ENCODE data around the gene UXS1.

The UXS1 gene

DNA sequence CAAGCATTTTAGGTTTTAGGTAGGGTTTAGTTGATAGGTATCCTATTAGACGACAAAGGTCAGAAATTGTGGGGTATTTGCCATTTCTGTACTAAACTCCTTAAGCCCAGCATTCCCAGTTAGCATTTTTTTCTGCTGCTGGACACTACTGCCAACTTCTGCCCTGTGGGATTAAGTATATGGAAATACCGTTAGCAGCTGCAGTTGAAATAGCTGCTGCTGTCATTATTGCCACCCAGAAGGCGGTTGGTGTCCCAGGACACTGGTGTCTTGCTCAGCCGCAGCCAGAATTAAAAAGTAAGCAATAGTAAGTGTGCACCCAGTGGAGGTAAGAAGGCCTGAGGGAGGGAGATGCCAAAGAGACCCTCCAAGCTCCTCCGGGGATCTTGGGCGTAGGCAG lies 1.9 kb upstream of the UXS1 start:
- TF ChIP-seq POLR2A (IDR thresholded peaks at IDR 0.05; ENCODE audit: low read length) (no peak), GATA1 (IDR thresholded peaks at IDR 0.05; ENCODE audit: low read depth, low read length) (no peak)
- DNase-seq = no peak

DNA sequence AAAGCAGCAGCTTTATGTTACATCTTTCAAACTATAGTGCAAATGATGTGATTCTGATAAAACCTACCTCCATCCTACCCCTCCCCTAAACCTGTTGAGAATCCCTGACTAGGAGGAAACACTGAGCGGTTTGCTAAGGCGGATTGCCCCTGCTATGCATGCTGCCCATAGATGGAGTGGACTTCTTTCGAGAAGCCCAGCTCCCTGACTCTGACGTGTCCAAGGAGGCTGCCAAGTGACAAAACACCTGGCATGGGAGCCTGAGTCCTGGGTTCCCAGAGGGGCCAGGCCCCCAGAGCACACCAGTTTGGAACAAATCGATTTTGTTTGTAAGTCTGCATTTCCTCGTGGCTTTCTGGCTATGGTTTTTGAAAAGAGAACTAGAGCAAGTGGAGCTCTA lies 1.4 kb upstream of the UXS1 start:
- no peak for TF ChIP-seq GATA1 (IDR thresholded peaks at IDR 0.05; ENCODE audit: low read depth, low read length)
- TF ChIP-seq POLR2A (IDR thresholded peaks at IDR 0.05; ENCODE audit: low read length) = no peak
- DNase-seq = peak in 1 of 2 experiments; percentile 23

DNA sequence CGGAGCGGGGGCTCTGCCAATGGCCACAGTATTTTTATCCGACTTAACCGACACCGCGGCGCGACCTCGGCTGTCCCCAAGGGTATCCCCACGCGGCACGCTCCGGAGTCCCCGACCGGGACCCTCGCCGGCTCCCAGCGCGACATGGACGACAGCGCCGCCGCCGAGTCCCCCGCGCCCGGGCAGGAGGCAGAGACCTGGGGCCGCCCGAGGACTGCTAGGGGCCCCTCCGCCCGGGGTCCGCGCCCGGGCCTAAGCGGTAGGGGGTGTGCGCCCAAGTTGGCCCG lies 468 bp downstream of the UXS1 start:
- TF ChIP-seq GATA1 (IDR thresholded peaks at IDR 0.05; ENCODE audit: low read depth, low read length) (no peak), POLR2A (IDR thresholded peaks at IDR 0.05; ENCODE audit: low read length) (no peak)

DNA sequence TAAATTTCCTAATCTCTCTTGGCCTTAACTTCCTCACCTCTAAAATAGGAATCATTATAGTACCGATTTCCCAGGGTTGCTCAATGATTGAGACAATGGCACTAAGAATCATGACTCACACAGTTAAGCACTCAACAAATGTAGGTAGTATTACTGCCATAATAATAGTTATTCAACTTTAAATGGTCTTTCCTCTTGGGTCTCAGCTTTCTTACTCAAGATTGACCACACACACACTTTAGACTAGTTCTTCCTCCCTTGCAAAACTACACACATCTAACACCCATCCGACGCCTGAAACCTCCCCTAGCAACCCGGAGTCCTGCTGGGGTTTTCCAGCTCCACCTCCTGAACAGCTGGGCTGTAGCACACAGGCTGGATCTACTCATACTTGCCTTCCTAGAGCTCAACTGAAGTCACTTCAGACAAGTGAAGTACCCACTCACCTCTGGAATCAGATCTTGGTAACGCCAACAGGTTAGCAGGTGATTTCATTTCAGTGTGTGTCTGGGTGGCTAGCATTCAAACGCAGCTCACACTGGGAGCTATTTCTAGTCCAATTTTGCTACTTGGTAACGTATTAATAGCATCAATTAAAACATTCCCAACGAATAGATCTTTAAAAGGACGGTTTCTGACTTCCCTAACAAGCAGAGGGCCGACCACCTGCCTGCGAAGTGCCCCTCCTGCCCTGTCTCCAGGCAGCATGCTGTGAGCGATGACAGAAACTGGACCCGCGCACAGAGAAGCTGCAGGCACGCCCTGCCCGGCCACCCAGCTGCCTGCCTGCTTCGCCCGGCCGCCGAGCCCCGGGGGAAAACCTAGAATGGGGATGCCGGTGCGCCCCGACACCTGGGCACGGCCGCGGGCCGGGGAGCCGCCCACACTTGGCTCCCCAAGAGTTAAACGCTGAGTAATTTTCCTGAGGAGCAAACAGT lies 1.1 kb downstream of the UXS1 start:
- peak; percentile 62 to 64 for DNase-seq
- no peak for TF ChIP-seq POLR2A (IDR thresholded peaks at IDR 0.05; ENCODE audit: low read length)
- TF ChIP-seq GATA1 (IDR thresholded peaks at IDR 0.05; ENCODE audit: low read depth, low read length) = no peak

More for the DNA sequence above, 468 bp downstream of the UXS1 start:
- DNase-seq = no peak

DNA sequence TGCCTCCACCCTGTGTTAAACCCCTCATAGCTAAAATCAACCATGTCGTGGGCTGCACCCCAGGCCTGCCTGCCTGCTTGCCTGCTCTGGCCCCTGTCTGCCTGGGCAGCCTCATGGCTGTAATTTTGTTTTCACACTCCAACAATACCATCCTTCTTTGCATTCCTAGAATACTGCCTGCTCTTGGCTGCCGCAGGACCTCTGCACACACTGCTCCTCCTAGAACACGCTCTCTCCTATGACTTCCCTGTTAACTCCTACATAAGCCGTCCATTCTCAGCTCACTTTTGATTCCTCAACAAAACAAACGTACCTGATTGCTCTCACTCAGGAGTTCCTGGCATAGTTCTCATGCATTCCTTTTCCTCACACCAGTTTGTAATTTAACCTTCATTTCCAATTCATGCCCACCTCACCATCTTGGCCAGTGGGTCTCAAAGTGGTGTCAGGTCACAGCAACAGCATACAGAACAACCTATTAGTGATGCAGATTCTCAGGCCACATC lies 2.5 kb downstream of the UXS1 start:
- DNase-seq = no peak
- no peak for TF ChIP-seq GATA1 (IDR thresholded peaks at IDR 0.05; ENCODE audit: low read depth, low read length)
- TF ChIP-seq POLR2A (IDR thresholded peaks at IDR 0.05; ENCODE audit: low read length) = no peak

DNA sequence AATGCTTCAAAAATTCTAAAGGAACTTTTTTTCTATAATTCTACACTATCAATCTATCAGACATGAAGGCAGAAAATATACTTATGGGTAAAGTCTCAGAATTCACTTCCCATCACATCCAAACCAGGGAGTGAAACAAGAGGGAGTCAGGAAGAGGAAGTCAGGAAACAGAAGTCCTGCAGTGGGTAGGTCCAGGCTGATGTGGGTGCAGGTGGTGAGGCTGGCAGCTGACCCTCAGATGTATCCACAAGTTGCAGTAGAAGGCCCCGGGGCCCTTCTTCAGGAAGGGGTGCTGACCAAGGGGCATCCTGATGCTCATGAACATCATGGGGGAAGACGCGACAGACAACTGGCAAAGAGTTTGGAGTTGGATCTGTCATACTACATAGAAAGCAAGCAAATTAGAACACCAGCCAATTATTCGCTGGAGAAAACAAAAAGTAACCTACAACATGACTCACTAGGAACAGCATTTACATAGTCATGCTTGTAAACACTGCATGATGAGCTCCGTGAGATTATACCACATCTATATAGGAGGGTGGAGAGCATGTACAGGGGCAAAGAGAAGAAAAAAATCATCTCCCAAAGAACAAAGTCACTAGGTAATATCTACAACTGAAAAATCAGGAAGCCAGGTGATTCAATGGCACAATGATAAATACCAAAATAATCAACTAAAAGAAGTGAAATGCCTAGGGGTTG lies 4.2 kb downstream of the UXS1 start:
- DNase-seq = peak in 1 of 2 experiments; percentile 12

DNA sequence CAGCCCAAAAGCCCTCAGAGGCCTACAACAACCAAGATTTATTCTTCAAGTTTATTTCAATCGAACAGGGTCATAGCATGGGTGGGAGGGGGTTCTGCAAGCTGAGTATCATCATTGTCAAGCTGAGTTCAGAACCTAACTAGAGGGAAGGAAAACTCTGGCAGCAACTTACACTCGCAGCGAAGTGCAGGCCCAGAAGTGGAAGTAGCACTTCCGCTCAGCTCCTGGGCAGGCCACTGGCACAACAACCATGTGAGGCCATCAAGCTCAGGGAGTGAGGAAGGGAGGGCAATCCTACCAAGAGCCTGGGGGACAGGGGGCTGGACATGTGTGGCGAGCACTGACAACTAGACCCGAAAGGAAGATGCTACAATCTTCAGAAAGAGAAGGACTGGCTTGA lies 4.8 kb downstream of the UXS1 start:
- TF ChIP-seq POLR2A (IDR thresholded peaks at IDR 0.05; ENCODE audit: low read length) (no peak), GATA1 (IDR thresholded peaks at IDR 0.05; ENCODE audit: low read depth, low read length) (no peak)
- no peak for DNase-seq

More for the DNA sequence above, 4.2 kb downstream of the UXS1 start:
- TF ChIP-seq GATA1 (IDR thresholded peaks at IDR 0.05; ENCODE audit: low read depth, low read length) (no peak), POLR2A (IDR thresholded peaks at IDR 0.05; ENCODE audit: low read length) (no peak)

DNA sequence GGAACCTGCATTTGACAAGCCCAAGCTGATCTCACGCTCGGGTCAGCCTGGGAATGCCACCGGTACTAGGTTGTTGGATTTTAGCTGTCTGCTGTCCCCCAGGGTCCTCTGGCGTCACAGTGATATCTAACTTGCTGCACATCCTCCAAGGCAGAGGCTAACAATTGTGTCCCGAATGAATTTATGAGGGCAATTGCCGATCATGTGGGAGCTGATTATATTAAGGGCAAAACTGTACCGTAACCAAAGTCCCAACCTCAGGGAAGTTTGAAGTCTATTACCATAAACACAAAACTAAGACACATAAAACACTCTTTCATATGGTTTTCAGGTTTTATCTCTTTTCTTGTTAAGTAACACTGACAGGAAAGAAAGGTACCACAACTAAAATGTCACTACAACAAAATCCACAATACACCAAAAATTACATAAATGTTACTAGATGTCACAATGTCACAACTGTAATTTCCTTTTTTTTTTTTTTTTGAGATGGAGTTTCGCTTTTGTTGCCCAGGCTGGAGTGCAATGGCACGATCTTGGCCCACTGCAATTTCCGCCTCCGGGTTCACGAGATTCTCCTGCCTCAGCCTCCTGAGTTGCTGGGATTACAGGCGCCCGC lies 6.7 kb downstream of the UXS1 start:
- TF ChIP-seq POLR2A (IDR thresholded peaks at IDR 0.05; ENCODE audit: low read length) (no peak), GATA1 (IDR thresholded peaks at IDR 0.05; ENCODE audit: low read depth, low read length) (no peak)
- no peak for DNase-seq

DNA sequence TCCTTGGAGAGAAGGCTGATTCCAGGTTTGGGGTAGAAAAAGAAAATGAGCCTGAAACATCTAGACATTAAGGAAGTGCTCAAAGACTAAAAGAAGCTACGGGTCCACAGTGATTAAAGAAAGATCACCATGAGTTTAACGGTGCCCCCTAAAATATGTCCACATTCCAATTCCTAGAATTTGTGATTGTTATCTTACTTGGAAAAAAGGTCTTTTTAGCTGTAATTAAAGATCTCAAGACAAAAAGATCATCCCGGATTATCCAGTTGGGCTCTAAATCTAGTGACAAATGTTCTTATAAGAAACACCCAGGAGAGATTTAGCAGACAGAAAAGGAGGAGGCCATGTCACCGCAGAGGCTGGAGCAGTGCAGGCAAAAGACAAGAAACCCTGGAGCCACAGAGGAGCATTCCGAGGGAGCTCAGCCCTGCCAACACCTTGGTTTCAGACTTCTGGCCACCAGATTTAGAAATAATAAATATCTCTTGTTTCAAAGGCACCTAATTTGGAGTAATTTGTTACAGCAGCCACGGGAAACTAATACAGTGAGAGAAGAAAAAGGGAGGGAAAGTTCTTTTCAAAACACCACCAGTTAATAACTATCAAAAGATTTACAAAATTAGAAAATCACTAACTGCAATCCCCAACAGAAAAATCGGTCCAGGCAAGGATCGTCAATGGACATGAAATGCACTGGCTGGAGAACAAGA lies 8.5 kb downstream of the UXS1 start:
- no peak for DNase-seq
- TF ChIP-seq POLR2A (IDR thresholded peaks at IDR 0.05; ENCODE audit: low read length) (no peak), GATA1 (IDR thresholded peaks at IDR 0.05; ENCODE audit: low read depth, low read length) (no peak)

DNA sequence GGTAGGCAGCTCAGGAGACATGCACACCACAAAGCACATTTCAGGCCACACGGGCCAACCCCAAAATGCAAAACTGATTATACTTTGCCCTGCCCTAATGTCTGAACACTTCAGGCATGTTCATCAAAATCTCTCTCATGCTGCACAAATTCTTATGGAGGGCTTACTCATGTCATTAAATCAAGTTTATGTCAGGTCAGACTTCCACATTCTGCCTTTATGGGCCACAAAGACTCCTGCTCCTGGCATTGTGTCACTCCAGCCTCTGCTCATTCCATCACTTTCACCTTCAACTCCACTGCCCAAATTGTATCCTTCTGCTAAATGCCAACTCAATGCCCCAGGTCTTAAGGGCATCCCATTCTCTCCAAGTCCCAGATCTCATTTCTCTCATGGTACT lies 9.2 kb downstream of the UXS1 start:
- TF ChIP-seq POLR2A (IDR thresholded peaks at IDR 0.05; ENCODE audit: low read length) (no peak), GATA1 (IDR thresholded peaks at IDR 0.05; ENCODE audit: low read depth, low read length) (no peak)
- no peak for DNase-seq

DNA sequence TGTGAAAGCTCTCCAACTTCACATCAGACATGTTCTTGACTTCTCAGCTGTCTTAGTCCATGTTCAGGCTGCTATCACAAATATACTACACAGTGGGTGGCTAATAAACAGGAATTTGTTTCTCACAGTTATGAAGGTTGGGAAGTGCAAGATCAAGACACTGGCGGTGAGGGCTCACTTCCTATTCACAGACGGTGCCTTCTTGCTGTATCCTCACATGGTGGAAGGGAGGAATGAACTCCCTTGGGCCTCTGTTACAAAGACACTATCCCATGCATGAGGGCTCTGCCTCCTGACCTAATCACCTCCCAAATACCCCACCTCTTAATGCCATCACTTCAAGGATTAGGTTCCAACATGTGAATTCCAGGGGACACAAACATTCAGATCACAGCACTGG lies 9.7 kb downstream of the UXS1 start:
- DNase-seq = no peak
- TF ChIP-seq GATA1 (IDR thresholded peaks at IDR 0.05; ENCODE audit: low read depth, low read length) (no peak), POLR2A (IDR thresholded peaks at IDR 0.05; ENCODE audit: low read length) (no peak)

DNA sequence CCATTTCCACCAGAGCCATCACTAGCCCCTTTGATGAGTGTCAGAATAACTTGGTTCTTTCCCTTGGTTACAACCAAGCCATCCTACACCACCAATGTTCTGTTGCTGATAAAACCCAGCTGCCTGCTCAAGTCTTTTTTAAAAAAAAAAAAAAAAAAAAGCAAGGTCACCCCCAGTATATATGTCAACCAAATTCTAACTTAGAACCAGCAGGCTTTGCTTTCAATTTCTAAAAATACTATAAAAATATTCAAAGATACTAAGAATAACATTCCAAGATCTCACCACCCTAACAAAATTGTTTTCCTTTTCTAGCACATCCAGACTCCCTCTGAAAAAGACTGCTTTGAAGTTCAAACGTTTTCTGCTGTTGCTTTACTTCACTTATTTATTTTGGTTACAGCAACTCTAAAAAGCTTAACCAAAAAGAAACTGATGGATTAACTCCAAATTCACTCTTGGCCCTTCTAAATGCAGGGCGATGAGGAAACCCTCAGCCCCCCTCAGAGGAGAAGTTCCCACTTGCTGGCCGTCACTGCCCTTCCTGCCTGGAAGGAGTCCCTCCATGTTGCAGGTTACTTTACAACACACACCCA lies 10.9 kb downstream of the UXS1 start:
- DNase-seq = peak; percentile 33 to 67
- TF ChIP-seq GATA1 (IDR thresholded peaks at IDR 0.05; ENCODE audit: low read depth, low read length) = no peak

DNA sequence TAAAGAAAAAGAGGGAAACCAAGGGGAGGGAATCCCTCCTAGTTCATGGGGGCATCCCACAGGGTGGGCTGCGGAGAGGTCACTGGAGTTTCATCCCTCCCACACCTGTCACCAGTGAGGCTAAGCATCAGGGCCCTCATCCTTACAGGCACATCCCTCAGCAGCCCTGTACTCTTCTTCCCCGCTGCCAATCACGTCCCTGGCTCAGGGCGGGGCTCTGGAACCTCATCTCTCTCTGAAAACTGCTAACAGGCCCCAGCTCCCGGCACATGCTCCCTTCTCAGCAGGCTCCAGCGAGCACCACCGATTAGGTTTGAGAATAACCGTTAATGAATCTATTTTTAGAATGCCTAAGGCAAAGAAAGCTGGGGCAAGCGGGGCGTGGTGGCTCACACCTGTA lies 13.0 kb downstream of the UXS1 start:
- no peak for TF ChIP-seq POLR2A (IDR thresholded peaks at IDR 0.05; ENCODE audit: low read length)
- no peak for TF ChIP-seq GATA1 (IDR thresholded peaks at IDR 0.05; ENCODE audit: low read depth, low read length)
- DNase-seq = no peak
